Activated CD4-positive, alpha-beta T cell treated with anti-CD3 and anti-CD28 coated beads, Interleukin-2, amount 50 U/mL, for 1 hour (primary cell): ENCODE measurements around the gene TMEM72.

Experiments
- DNase-seq: peaks from one replicate; pipeline ENCODE4 v3.0.0-alpha.2; 2020

Gene TMEM72

DNA sequence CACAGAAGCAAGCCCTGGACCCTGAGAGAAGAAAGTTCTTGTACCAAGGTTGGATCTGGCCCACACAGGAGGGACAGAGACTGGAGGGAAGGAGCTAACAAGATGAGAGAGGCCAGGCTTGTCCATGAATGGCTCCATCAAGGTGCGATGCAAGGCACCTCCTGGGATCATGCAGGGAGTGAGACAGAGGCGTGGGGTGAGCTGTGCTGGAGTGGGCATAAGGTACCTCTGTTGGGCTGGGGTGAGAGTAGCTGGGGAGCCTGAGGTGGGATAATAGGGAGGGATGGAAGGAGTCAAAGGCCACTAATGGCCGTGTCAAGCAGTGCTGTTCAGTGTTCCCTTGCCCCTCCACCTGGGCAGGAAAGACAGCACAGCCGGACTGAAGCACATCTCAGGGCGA is 9.9 kb downstream of the TMEM72 start:
- no peak for DNase-seq

DNA sequence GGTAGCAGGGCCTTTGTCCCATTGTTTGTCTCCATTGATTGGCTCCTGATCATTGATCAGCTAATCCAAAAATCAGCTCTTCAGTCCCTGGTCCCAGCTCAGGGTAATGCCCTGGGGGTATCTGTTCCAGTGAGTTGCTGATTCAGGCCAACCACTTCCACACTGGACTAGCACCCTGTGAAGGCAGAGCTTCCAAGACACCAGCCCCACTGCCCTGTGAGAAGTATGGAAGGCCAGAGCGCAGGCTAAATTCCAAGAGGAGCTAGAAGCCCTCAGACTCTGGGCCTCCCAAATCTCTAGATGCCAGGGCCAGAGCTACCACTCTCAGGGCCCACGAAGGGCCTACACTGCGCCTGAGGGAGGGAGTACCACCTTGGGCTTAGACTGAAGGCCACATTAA is 10.4 kb downstream of the TMEM72 start:
- DNase-seq = no peak

DNA sequence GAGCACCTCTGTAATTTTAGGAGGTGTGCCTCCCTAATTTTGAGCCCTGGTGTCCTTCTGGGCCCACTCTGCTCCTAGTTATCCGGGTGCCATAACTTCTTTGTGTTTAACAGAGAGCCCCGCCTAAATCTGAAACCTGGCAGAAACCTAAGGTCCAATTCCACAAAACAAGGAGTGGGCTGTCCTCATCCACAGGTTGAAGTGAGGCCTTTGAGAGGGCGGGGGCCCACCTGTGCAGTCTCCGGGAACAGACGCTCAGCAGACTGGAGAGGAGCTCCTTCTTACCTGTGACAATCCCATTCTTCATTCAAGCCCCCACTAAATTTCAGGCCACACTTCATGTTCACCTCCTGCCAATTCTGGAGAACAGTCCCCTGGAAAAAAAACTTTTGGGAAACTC is 10.9 kb downstream of the TMEM72 start:
- DNase-seq = no peak

DNA sequence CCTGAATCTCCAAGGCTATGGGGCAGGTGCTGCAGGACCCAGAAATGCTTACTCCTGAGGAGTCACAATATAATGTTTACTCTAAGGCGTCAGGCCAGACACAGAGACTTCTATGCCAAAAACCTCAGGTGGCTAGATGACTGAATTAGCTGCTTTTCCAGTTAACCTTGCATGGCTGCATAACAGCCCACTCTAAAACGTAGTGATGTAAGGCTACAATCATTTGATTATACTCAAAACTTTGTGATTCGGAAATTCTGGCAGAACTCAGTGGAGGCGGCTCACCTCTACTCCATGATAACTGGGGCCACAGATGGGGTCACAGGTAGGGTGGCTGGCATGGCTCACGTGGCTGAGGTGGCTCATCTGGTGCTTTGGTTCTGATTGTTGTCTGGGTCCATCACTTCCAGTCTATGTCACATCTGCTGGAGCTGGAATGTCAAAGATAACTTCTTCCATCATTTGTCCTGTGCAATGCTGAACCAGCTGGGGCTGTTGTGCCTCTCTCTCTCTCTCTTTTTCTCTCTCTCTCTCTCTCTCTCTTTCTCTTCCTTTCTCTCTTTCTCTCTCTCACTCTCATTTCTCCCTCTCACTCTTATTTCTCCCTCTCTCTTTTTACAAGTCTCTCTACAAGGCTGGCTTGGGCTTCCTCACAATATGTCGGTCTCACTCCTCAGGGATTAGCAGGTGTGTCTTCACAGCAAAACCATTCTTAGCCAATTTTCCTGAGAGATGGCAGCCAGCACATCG is 11.8 kb downstream of the TMEM72 start:
- no peak for DNase-seq

DNA sequence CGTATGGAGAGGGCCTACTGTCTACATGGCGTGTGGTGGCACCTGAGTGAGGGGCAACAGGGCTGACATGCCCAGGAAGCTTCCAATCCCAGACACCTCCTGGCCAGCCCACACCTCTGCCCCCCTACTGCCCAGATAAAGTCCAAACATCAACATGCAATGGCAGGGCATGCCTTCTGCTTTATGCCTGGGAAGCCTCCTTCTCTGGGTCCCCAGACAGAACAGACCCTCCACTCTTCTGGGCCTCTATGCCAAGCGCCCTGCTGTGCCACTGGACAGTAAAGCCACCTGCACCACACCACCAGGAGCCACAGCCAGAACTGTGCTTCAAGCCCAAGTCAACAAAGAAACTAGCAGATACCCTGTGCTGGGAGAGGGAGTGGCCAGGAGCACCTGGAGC is 12.5 kb downstream of the TMEM72 start:
- no peak for DNase-seq

DNA sequence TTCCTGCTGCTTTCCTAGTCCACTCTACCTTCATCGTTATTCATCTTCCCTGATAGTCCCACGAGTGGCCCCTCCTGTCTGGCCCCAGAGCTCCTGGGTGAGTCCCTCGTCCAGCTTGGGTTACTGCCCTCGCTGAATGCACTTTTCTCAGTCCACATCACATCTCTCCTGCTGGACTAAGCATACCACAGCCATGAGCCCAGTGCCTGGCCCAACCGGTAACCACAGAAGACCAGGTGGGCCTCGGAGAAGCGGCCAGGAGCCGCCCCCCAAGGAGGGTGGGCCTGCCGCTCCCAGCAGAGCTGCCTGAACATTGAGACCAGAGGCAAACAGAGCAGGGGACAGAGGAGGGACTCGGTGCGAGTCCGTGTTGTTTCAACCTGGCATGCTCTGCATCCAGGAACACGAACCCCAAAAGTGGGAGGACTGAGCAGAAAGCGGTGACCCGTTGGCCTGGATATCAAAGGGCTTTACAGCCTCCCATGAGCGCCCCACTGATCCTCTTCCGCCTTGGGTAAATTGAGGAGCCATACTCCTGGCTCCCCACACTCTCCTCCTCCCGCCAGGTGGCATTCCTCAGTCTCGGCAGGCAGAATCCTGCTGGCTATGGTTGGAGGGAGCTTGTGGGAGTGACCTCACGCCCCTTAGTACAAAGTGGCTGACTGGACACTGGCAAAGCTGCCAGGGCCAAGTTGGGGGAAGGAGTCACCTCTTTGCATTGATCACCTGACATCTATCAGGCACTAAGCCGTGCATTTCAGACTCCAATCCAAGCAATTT is 13.3 kb downstream of the TMEM72 start:
- no peak for DNase-seq

DNA sequence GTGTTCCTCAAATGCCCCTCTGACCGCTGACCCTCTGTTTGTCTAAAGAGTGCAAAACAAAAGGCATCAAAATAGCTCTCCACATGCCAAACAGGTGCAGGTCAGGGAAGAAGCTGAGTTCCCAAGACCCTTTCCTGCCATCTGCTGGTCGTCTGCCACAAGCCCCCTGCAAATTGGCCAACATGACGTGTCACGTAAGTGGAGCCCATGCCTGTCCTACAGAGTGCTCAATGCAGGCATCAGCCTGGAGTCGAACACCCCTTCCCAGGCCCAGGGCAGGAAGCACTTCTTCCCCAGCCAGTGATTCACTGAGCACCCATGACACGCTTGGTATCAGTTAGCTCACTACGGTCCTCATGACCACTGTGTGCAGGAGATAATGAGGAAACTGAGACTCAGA is 14.1 kb downstream of the TMEM72 start:
- DNase-seq = no peak

DNA sequence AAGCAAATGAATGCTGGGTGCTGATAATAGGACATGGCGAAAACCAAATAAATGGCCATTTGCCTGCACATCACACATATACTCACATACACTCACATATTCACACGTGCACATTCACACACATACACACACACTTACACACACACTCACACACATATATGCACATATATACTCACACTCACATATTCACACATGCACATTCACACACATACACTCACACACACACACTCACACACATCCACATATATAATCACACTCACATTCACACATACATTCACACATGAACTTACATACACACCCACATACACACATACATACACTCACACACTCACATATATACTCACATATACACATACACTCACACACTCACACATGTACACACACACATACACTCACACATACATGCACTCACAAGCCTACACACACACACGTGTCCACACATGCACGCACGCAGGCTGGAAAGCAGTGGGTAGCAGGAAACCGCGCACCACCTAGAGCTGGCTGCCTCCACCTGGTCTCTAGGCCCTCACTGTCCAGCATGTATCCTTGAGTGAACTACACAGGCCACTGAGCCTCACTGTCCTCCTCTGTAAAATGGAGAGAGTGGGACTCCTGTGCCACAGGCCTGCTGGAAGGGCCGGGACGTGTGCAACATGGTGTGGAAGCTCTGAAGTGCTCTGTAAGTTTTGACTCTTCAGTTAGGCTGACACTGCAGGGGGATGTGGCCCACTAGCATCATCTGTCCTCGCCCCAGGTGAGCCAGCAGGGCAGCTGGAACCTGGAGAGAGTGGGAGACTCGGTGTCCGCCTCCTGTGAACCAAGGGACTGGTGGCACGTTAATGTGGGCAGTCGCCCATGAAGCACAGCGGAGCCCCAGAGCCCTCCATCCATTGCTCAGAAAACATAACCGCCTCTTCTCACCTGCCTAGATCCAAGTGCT is 14.9 kb downstream of the TMEM72 start:
- no peak for DNase-seq

DNA sequence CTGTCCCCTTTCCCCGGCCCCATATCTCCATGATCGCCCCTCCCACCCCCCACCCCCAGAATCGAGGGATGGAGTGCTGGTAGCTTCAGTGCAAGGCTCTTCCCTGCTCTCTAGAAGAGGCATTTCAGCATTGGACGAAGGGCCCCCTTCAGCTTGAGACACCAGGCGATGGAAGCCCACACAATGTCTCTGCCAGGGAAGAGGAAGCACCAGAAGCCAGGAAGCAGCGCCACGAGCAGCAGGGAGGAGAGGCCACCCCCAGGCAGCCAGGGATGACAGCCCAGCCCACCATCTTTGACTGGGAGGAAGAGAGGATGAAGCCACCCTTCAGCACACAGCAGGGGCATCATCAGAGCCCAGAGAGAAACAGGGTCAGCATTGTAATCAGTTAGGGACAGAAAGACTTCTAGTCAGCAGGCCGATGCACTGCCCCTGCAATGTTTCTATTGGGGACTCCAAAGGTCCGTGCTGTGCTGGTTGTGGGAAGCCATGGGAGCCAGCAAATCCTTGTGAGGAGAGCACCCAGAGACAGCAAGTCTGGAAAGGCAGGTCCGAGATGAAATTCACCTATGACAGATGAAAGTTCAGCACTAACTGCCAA is 15.7 kb downstream of the TMEM72 start:
- DNase-seq = no peak

DNA sequence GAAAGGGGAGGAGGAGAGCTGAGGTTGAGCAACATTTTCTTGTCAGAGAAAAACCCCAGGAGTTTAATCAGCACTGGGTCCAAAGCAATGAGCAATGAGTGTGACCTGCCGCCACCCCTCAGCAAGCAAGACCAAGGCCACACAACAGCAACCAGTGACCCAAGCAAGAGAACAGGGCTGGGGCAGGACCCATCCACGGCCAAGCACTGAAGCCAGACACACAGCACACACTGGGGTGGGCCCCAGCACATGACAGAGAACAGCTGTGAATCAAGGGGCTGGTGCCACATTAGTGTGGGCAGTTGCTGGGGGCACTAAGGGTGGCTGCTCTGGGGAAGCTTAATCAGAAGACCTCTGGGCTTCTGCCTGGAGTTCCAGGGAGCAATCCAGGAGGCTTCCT is 16.2 kb downstream of the TMEM72 start:
- DNase-seq = no peak

DNA sequence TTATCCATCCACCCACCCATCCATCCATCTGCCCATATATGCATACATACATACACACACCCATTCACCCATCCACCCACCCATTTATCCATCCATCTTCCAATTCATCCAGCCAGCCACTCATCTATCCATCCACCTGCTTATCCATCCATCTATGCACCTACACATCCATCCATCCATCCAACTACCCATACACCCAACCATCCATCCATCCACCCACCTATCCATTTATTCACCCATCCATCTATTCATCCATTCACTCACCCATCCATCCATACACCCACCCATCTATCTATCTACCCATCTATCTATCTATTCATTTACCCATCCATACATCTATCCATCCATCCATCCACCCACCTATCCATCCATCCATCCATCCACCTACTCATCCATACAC is 17.3 kb downstream of the TMEM72 start:
- no peak for DNase-seq

DNA sequence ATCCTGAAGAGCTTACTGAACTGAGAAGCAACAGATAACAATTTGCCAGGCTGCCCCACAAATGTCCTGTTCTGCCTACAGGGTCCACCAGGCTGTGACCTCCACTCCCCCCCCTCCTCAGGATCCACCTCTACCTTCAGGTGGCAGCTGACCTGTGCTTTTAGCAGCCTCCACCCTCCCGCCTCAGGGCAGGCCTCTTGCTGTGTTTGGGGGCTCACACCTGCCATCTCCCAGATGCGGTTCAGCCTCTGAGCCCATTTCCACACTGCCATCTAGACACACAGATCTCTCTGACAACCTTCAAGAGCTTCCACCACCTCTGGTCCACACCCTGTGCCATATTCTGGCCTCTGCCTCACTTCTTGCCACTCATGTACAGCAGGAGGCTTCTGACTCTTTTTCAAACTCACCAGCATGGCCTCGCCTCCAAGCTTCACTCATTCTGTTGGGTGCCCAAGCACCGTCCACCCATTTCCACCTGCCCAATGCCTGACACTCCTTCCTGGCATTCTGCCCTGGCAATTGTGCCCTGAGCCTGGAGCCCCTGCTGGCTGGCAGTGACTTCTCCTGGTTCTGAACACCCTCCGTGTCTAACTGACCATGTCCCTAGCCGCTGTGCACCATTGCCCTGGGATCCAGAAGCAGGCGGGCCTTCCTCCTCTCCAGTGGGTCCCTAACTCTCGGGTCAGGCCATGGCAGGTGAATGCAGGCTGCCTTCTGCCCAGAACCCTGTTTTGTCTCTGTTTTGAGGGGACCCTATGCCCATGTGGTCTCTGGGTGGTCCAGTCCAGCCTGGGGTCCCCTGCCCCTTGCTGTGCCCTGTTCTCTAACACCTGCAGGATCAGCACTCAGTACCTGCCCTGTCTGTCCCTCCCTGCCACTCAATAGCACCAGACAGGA is 18.5 kb downstream of the TMEM72 start:
- DNase-seq = no peak

DNA sequence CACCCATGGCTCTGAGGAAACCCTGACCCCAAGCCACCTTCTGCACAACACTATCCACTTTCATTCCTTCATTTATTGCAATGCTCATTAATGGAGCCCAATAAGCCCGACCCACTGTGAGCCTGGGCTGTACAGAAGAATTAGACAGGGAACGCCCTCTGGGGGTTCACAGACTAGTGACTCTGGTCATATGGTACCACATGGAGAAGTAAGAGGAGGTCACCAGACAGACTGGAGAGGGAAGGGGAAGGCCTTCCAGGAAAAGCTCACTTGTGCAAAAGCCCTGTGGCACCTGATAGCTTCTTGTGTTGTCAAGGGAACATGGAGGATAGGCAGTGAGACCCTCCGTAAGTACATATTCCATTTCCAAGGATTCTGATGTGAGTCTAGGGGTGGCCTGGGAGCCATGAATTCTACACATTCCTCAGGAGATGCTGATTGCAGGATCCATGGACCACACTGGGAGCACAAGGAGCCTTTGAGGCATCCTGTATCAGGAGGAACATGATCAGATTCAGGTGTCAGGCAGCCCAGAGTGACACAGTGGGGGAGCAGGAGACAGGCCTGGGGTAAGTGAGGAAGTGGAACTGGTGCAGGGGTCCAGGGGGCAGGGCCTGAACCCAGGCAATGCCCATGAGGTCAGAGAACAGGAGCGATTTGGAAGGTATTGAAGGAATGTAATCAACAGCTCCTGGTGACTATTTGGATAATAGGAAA is 19.9 kb downstream of the TMEM72 start:
- DNase-seq = no peak

DNA sequence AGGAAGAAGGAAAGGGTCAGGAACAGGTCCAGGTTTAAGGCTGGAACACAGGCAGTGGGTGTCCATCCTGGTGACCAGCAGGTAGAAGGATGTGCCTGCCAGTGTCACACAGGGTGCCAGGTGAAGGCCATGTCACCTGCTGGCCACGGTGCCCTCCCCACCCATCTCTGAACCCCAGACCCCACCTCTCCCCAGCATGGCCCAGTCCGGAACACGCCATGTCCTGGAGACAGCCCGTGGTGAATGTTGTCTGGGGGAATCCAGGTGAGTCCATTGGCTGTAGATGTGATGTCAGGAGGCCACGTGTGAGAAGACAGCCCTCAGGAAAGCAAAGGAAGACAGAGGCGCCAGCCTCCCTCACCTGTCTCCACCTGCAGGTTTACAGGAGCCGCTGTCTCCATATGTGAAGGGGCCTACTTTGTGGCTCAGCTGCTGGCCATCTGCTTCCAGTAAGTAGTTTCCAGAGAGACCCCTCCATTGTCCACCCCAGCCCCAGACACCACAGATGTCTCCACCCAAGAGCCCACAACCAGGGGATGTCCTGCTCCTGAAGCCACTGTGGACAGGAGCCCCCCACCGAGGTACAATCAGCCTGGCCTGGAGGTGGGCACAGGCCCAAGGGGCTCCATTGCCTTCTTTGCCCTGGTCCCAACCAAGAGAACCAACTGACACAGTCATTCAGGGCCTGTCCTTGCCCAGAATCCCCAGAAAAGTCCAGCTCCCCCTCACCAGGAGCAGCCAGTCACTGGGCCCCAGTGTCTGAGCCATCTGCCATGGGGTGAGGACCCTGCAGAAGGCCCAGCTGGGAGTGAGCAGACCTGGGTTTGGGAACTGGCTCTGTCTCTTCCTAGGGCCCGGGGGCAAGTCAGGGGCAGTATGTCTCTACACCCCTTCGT is 20.7 kb downstream of the TMEM72 start:
- DNase-seq = no peak

DNA sequence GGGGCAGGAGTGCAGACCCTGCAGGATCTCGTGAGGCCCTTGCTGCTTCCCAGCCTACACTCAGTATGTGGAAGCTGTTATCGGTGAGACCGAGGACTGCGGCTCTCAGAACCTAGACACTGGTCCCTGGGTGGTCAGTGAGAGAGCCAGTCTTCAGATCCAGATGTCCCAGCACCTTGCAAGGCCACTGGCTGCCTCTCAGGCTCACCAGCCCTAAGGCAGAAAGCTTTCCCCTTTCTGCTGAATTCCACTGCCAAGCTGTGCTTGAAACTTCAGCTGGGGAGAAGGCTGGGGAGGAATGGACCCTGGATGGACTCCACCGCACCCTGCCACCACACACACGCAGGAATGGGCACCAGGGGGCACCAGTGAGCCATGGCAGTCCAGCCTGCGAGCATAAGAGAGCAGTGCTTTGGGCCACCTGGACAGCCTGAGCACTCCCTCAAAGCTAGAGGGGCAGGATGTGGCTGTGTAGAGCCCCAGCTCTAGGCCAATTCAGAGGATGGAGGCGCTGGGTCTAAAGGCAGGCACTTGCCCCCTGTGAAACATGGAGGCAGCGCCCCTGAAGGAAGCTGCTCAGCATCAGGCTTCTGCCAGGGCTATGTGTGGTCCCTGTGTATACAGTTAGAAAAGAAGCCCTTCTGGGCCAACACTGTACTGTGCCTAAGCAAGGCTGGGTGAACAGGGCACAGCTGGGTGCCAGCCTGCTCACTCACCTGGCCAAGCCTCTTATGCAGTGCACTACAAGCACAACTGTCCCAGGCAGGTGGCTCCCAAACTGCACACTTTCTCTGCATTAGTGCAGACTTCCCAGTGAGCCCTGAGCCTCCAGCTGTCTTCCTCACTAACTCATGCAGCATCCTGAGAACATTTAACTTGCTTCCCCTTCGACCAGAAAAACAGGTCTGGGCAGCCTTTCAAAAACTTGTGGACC is 21.6 kb downstream of the TMEM72 start:
- DNase-seq = peak; percentile 78

DNA sequence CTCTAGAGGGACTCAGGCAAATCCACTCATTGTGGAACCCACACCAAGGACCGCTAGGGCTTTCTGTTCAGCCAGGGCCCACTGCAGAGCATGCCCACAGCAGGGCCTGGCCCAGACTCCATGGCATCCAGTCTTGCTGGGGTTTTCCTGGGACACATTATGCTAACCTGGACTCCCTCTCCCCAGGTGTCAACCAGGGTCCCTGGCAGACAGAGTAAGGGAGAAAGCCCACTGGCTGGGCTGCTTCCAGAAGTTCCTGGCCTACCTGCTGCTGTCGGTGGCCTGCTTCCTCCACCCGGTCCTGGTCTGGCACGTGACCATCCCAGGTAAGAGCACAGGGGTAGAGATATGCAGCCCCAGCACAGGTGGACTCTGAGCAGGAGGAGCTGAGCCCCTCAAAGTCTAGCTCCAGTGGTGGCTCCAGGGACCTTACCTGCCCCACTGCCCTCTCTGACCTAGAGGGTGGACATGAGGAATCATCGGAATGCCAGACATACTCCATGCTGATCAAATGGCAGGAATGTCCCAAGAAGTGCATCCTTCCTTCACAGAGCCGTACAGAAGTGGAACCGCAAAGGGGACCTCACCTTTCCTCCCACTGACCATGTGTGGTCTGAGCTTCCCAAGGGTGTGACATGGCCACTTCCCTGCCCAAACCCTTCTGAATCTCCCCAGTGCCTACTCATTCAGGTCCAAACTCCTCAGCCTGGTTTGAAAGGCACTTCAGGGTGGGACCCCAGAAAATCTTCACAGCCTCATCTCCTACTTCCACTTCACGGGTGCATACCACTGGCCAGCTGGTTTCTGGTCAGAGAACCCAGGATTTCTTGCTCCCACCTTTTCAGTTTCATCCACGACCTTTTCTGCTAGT is 22.5 kb downstream of the TMEM72 start:
- DNase-seq = no peak

DNA sequence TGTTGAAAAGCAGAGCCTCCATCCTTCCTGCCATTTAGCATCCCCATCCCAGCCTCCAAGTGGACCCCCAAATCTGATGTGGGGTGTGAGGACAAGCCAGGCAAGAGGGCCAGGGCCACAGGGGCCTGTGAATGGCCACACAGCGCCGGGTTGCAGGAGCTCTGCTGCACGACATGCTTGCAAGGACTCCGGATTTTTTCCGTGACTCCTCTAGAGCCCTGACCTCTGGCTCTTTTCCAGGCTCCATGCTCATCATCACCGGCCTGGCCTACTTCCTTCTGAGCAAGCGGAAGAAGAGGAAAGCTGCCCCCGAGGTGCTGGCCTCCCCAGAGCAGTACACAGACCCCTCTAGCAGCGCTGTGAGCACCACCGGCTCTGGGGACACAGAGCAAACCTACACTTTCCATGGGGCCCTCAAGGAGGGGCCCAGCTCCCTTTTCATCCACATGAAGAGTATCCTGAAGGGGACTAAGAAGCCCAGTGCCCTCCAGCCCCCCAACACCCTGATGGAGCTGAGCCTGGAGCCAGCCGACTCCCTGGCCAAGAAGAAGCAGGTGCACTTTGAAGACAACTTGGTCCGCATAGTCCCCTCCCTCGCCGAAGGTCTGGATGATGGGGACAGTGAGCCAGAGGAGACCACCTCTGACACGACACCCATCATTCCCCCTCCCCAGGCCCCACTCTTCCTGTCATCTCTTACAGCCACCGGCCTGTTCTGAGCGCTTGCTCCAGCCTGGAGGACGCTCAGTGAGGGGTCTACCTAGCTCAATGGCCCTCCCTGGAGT is 23.5 kb downstream of the TMEM72 start:
- no peak for DNase-seq
